Lower leg skin (tissue), 4 donors: Measurements from ENCODE around the gene AGAP3. TPM values are rescaled to one million over a fixed set of nuclear protein-coding genes. Genes with fewer than 3 reads are reported as not detected.

Experiments used
- DNase-seq, 2 donors: peaks; one replicate each; pipeline ENCODE4 v3.0.0-alpha.2; 2019; ENCODE audit warnings: low spot score in 2 of 2
- H3K4me3 ChIP-seq: fragments of 200-600 bp; sonication (generic); 2 replicates; pipeline ENCODE4 v1.5.1; 2017; ENCODE audit warnings: mild to moderate bottlenecking, low read depth; ENCODE audit not compliant: poor library complexity, severe bottlenecking
- CTCF ChIP-seq, 3 donors: fragments of 450-650 bp; IDR thresholded peaks; one replicate each; pipeline ENCODE4 v1.5.1; 2016; ENCODE audit warnings: antibody characterized with exemption in 3 of 3, mild to moderate bottlenecking in 3 of 3, moderate library complexity in 2 of 3
- POLR2A ChIP-seq, 2 donors: fragments of 450-650 bp; IDR thresholded peaks; one replicate each; pipeline ENCODE4 v1.6.1; 2016 to 2017; ENCODE audit warnings: antibody characterized with exemption in 2 of 2, mild to moderate bottlenecking in 1 of 2, moderate library complexity in 1 of 2
- WGBS, 2 donors: methylation state at CpG; one replicate each; pipeline ENCODE4 v1.1.5; 2018; 5-methylcytosine and 5-hydroxymethylcytosine counted together
- intact Hi-C: fragments of 100-400 bp; cut with DNase I; formaldehyde crosslinking; loops from one replicate; pipeline ENCODE4 v1.15.0; 2023; ENCODE audit warnings: low total_unique reads
- total RNA-seq, 4 donors: library from RNA; depleted of rRNA; stranded (reverse); fragments of >200 nt; gene quantifications; one replicate each; pipeline ENCODE4 v1.1.0, GENCODE V29; 2016

Gene AGAP3
- total RNA-seq, 4 donors from 2014 or later: 81.2 to 132 (median 102) TPM

- no peak for TF ChIP-seq CTCF (IDR thresholded peaks at IDR 0.05)
- TF ChIP-seq POLR2A (IDR thresholded peaks at IDR 0.05): no peak
- no peak for DNase-seq
- intact Hi-C loops: no loop called here
- WGBS, 2 donors: 89 to 93% methylated on average over 7 of the region's 7 CpGs
- no peak overlapping the region for H3K4me3 ChIP-seq
Observed at GRCh38 chr7:151140826-151141225, 54.6 kb downstream of the AGAP3 start.

GRCh38 chr7:151141311-151141854 is 55.1 kb downstream of the AGAP3 start:
- intact Hi-C loops: no loop called here
- H3K4me3 ChIP-seq: no peak overlapping the region
- DNase-seq: no peak
- TF ChIP-seq CTCF (IDR thresholded peaks at IDR 0.05) (no peak), POLR2A (IDR thresholded peaks at IDR 0.05) (no peak)
- 83 to 90% methylated on average over 9 of the region's 9 CpGs for WGBS, 2 donors

GRCh38 chr7:151141855-151142685 is 55.8 kb downstream of the AGAP3 start:
- no peak for DNase-seq
- TF ChIP-seq CTCF (IDR thresholded peaks at IDR 0.05): no peak
- TF ChIP-seq POLR2A (IDR thresholded peaks at IDR 0.05): no peak
- no peak overlapping the region for H3K4me3 ChIP-seq
- intact Hi-C loops: no loop called here
- 90 to 93% methylated on average over 31 of the region's 31 CpGs for WGBS, 2 donors

- no peak for TF ChIP-seq POLR2A (IDR thresholded peaks at IDR 0.05)
- TF ChIP-seq CTCF (IDR thresholded peaks at IDR 0.05): no peak
- intact Hi-C loops: no loop called here
- no peak overlapping the region for H3K4me3 ChIP-seq
- WGBS, 2 donors: 81 to 83% methylated on average over 10 of the region's 10 CpGs
- DNase-seq: no peak
Observed at GRCh38 chr7:151142686-151143040, 56.4 kb downstream of the AGAP3 start.

GRCh38 chr7:151143261-151144015 is 57.2 kb downstream of the AGAP3 start:
- 69 to 72% methylated on average over 22 to 25 of the region's 25 CpGs for WGBS, 2 donors
- no peak for DNase-seq
- TF ChIP-seq POLR2A (IDR thresholded peaks at IDR 0.05) (no peak), CTCF (IDR thresholded peaks at IDR 0.05) (no peak)
- H3K4me3 ChIP-seq: no peak overlapping the region
- intact Hi-C loops: no loop called here
